Hippocampal formation (tissue), 2 donors: ENCODE results near the gene SPEM1.

Source experiments
- DNase-seq, 2 donors: peaks; one replicate each; lab custom pipeline; 2025; lab: John Stamatoyannopoulos, UW

SPEM1 gene

DNA sequence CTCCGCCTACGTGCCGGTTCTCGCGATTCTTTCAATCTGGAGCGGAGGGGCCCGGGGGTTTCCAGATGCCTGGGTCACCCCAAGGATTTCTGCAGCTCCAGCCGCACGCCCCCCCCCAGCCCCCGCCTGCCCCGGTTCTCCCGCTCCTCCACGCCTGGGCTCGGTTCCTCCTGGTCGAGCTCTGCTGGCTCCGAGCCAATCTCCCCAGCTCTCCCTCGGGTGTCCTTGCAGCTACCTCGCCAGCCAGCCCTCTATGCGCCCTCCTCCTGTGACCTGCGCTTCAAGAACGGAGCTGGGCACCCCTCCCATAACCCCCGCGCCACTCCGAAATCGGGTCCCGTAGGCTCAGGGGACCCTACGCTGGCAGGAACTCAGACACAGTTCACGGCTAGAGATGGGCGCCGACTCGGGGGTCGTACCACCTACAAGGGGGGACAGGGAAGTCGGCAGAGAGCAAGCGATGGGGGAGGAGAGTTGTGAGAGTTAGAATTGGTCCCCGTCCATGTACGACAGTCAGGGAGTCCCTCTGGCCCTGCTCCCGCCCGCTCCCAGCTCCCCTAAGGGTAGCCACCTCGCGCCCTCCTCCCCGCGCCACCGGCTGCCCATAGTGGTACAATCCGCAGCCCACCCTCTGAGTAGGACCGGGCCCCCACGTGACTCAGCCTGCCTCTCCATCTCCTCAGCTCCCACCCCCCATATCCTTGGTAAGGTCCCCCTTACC lies 20.1 kb downstream of the SPEM1 start:
- peak in 1 of 2 donors; percentile 15 for DNase-seq

DNA sequence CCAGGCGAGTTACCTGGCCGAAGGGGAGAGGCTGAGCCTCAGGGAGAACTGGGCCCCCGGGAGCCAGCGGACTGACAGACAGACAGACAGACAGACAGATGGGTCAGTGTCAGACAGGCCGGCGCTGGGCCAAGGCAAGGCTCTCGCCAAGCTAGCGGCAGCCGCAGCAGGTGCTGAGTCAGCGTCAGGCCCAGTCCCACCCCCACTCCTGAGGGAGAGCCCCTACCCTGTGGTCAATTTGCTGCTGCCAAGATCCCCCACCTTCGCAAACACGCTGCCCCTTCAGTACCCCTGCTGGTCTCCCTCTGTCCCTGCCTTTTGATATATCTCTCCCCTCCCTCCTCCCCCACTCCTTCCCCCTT lies 20.7 kb downstream of the SPEM1 start:
- no peak for DNase-seq

DNA sequence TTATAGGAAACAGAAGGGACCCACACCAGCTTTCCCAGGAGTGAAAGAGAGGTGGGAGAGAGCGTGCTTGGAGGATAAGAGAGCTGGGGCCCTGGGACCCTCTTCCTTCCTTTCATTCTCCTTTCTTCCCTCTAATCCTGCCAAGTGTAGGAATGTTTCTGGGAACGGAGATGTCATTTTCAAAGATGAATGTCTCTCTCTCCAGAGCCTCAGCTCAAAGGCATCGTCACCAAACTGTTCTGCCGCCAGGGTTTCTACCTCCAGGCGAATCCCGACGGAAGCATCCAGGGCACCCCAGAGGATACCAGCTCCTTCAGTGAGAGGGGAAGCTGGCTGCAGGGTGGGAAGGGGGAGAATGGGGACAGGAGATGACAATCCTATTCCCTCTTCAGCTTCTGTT lies 21.1 kb downstream of the SPEM1 start:
- DNase-seq: no peak

DNA sequence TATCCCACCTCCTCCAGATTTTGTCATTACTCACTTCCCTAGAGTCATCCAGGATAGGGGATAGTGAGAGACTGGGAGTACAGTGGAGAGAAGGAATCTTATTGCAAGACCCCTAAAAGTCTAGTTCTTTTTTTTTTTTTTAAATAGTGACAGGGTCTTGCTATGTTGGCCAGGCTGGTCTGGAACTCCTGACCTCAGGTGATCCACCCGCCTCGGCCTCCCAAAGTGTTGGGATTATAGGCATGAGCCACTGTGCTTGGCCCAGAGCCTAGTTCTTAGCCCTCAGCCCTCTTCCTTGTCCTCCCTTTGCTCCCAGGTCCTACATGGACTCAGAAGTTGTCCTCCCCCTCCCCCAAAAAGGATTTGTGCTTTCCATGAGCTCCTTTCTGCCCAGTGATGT lies 22.0 kb downstream of the SPEM1 start:
- no peak for DNase-seq

GRCh38 chr17:7443499-7444485 lies 23.7 kb downstream of the SPEM1 start:
- no peak for DNase-seq

DNA sequence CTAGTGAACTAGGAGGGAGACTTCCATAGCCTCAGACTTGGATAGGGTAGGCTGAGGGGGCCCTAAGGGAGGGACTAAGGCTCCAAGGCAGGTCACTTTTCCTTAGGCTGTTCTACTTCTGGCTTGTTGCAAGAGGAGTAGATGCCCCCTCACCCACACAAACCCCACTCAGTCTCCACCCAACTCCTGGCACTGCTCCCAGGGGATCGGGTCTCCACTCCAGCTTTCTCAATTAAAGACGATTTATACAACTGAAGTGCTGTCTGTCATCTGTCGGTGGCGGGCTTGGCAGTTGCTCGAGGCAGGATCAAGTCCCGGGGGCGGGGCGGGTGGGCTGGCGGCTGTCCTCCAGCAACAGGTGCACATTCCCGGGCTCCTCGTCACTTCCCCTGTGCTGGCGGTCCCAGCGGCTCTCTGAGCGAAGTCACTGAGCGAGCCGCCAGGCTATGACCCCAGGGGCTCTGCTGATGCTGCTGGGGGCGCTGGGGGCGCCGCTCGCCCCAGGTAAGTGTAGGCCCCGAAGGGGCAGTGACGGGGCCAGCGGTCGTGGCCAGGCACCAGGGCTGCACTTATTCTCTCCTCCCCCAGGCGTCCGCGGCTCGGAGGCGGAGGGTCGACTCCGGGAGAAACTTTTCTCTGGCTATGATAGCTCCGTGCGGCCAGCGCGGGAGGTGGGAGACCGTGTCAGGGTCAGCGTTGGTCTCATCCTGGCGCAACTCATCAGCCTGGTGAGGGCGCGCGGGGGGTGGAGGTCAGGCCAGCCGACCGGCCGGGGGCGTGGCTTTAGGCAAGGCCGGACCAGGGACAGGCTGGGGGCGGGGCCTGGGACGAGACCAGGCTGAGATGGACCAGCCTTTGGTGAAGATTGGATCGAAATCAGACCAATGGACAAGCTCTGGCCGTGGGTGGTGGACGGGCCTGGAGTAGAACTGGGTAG lies 24.8 kb downstream of the SPEM1 start, which contains the start of gene CHRNB1:
TSS of gene CHRNB1 (plus strand) at position 380 of the 937 bp plus-strand sequence. CDS start at position 447, 67 bp downstream.
- peak; percentile 16 to 80 for DNase-seq

- DNase-seq: no peak
These were observed 25.5 kb downstream of the SPEM1 start for GRCh38 chr17:7445619-7445968.

- no peak for DNase-seq
These were observed 28.3 kb downstream of the SPEM1 start for GRCh38 chr17:7448461-7448860.

- DNase-seq: no peak
These were observed 39.9 kb downstream of the SPEM1 start for GRCh38 chr17:7459961-7460545.

- no peak for DNase-seq
These were observed 40.9 kb downstream of the SPEM1 start for GRCh38 chr17:7460850-7461660.

DNA sequence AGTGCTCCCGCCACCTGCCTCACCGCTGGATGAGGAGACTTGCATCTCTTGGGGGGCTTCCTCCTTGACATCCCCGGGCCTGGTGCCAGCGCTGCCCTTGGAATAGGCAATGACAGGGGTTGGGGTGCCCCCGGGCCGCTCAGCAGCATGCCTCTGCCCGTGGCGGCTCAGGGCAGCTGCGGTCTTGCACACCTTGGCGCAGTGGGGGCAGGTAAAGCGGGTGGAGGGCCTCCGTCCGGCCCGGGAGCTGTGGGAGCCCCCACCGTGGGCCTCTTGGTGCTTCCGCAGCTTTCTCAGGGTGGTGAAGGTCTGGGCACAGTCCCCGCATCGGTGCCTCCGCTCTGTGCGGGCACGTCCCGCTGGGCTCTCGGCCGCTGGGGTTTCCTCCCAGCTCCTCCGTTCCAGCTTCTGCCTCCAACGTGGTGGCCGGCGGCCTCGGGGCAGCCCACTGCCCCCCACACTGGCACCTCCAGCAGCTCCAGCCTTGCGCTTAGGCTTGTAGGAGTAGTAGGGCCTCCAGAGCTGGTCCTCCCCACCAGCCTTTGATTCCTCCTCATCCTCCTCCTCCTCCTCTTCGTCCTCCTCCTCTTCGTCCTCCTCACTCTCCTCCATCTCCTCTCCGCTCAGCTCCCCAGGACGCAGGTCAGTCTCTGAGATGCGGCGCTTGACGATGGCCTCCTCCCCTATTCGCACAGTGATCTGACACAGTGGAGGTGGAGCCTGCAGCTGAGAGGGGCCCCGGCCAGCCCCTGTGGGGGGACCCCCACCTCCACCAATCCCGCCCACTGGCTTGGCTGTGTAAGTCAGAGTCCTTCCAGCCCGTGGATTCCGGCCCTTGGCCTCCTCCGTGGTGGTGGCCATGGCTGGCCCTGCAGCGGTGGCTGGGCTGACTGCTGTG lies 42.6 kb downstream of the SPEM1 start:
- DNase-seq: no peak

- DNase-seq: no peak
These were observed 43.3 kb downstream of the SPEM1 start for GRCh38 chr17:7463372-7463846.

DNA sequence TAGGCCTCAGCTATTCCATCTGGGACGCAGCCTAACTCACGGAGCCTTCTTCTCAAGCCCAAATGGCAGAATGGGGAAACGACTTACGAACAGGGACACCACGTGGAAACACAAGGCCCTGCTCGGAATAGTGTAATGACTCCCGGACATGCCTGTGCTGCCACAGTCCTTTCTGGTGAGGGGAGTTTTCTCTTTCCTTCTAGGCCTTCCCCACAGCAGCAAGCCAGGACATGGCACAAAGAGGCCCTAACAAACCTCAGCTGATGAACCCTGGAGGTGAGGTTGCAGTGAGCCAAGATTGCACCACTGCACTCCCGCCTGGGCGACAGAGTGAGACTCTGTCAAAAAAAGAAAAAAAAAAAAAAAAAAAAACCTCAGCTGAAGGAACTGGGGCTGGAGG lies 44.0 kb downstream of the SPEM1 start:
- no peak for DNase-seq

DNA sequence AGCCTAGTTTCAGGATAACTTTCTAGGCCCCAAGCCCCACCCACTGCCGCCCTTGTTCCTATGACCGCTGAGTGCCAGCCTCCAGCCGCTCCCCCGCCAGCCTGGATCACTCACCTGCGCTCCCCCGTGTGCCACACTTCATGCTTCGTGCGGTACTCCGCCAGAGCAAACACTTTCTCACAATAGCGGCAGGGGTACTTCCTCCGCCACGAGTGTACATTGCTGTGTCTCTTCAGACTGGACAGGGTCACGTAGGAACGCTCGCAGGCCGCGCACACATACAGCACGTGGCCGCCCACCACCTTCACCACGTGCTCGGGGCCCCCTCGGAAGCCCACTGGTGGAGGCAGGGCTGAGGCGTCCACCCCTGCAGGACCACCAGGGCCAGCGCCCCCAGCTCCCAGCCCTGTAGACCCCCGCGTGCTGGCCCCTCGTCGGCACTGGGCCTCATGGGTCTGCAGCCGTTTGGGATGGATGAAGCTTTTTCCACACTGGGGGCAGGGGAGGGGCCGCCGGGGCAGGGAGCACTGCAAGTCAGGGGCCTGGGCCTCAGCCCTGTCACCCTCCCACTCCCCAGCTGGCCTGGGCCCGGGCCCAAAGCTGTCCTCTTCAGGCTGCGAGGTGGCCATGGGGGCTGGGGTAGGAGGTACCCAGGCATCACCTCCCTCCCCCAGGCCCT lies 45.6 kb downstream of the SPEM1 start:
- DNase-seq: no peak

- no peak for DNase-seq
These were observed 46.2 kb downstream of the SPEM1 start for GRCh38 chr17:7466318-7466638.

- DNase-seq: no peak
These were observed 46.7 kb downstream of the SPEM1 start for GRCh38 chr17:7466639-7467341.

DNA sequence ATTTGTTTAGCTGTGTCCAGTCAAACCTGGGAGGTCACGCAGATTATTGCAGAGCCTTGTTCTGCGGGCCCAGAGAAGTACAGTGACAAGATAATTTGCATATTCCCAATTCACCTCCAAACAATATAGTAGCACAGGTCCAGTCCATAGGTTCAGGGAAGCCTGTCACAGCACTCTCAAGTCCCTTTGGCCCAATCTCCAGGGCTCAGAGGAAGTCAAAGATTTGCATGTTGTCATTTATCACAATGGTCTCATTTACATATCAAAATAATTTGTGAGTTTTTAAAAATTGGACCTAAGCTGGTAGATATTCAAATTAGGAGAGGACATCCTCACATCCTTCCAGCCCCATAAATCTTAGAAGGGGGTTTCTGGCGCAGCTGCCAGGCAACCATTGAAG lies 47.4 kb downstream of the SPEM1 start:
- DNase-seq: no peak

DNA sequence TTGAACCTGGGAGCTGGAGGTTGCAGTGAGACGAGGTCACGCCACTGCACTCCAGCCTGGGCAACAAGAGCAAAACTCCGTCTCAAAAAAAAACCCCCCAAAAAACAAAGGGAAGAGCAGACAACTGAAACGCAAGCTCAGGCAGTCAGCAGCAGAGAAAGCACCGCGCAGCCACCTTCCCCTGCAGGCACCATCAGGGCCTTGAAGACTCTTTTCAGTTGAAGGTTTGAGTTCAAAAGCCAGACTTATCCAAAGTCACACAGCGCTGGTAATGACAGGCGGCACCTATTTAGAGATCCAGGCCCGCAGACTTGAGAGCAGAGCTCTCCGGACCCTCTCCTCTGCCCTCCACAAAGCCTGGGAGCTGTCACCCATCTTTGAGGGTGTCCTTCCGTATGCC lies 48.2 kb downstream of the SPEM1 start:
- DNase-seq: no peak
